ENCODE measurements around the gene XPO1. TPM values are rescaled to one million over a fixed set of nuclear protein-coding genes. Genes with fewer than 3 reads are reported as not detected.

Gene XPO1
- total and polyA plus RNA-seq, 2 of the 4 experiments (the other 2 are of a cell fraction) = 78.5 to 104 TPM

DNA sequence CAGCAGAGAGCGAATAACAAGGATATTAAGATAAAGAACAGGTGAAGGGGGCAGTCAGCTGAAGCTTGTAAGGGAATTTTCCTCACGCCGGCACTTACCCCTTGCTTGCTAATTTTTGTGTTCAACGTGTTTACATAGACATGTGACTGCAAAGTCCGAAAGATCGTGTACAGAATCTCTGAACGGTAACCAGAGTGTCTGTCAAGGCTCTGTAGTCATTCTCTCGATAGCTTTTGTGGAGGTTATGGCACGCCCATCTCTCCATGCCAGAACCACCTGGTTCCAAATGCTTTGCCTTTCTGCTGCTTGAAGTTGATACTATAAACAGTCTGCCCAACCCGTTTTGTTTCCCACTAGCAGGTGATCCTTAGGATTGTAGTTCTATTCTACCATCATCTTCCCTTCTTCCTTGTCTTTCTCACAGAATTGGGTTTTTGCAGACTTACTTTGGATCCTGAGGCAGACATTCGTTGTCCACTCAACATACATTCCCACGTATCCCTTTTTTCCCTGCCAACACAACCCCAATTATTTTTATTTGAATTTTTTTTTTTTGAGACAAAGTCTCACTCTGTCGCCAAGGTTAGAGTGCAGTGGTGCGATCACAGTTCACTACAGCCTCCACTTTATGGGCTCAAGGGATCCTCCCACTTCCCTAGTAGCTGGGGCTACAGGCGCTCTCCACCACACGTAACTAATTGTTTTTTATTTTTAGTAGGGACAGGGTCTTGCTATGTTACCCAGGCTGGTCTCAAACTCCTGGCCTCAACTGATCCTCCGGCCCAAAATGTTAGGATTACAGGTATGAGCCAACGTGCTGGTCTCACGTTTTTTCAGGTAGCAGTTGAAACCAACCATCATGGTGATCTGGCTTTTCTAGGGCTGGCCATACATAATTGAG, 66.0 kb downstream of the XPO1 start:
- Histone ChIP-seq H3K9me3 (ENCODE audit: control insufficient read depth, insufficient read depth, low read length) (no peaks in the 10 kb centered on the region), H2AK9ac (replicated peaks; ENCODE audit: low read depth, low read length, poor library complexity) (peak overlapping the region; percentile 99), H3K4me1 (ENCODE audit: control insufficient read depth, insufficient read depth, low read length) (no peaks in the 10 kb centered on the region), H3K18ac (ENCODE audit: low read depth, low read length) (peak overlapping the region; percentile 90), H3K14ac (replicated peaks; ENCODE audit: low read depth, low read length) (peak overlapping the region; percentile 99), H2BK15ac (ENCODE audit: low read depth, low read length) (no peak overlapping the region), H4K5ac (ENCODE audit: low read depth, low read length) (peak overlapping the region; percentile 88), H4K8ac (ENCODE audit: low read depth in 2 of 2, low read length in 2 of 2) (peak overlapping the region; percentile 71 to 91), H3K4me2 (ENCODE audit: low read depth, low read length) (peak overlapping the region; percentile 98), H2AK5ac (ENCODE audit: low read depth, low read length) (peak overlapping the region; percentile 74), H3K79me1 (ENCODE audit: low read depth in 1 of 2, low read length in 2 of 2) (peaks cover 19 to 38% of the 10 kb centered on the region in 2 experiments), H3K36me3 (ENCODE audit: control insufficient read depth, insufficient read depth, low read length) (peaks cover 17% of the 10 kb centered on the region), H2AFZ (replicated peaks; ENCODE audit: low read length, poor library complexity) (peak overlapping the region; percentile 97), H3K4ac (ENCODE audit: low read depth, low read length) (peak overlapping the region; percentile 95), H4K91ac (ENCODE audit: insufficient read depth, low read depth, low read length) (peak overlapping the region; percentile 82), H3K9ac (ENCODE audit: low read depth, low read length) (peak overlapping the region; percentile 97), H4K20me1 (ENCODE audit: insufficient read depth, low read length) (peaks cover 11% of the 10 kb centered on the region; the same call in 1 of the 2 replicates), H2BK5ac (ENCODE audit: low read depth, low read length, poor library complexity, severe bottlenecking) (peak overlapping the region; percentile 95), H3K9me1 (ENCODE audit: insufficient read depth, low read length) (0 out of 2 replicates have a peak, but pooled peaks cover 12% of the 10 kb centered on the region), H3K27ac (ENCODE audit: insufficient read depth, low read length) (peak overlapping the region; percentile 98), H2BK120ac (ENCODE audit: low read depth, low read length) (peak overlapping the region; percentile 13), H3K4me3 (ENCODE audit: insufficient read depth, low read depth, low read length) (peak overlapping the region; percentile 95), H2BK20ac (ENCODE audit: low read depth, low read length) (no peak overlapping the region), H3K56ac (ENCODE audit: extremely low read depth, insufficient read depth, low read length) (peak overlapping the region; percentile 90), H3K27me3 (ENCODE audit: control insufficient read depth, insufficient read depth, low read length) (no peaks in the 10 kb centered on the region), H3K23ac (ENCODE audit: low read depth, low read length) (peak overlapping the region; percentile 99)
- intact Hi-C loops (cut with micrococcal nuclease) (loop anchor here (1.0 kb wide), 1 partner anchor 64 kb away; no protein-coding TSS in a partner anchor), dilution Hi-C loops (cut with HindIII; ENCODE audit: low sequenced_read_pairs, unreplicated experiment) (no loop called here), in situ Hi-C loops (cut with MboI; ENCODE audit: low sequenced_read_pairs) (no loop called here)
- ChIA-PET CTCF (no interaction called here), POLR2A (ENCODE audit: unreplicated experiment) (no interaction called here)
- ATAC-seq (ENCODE audit: low read depth) (no peak), DNase-seq (peak; percentile 29)
- 0 out of 2 replicates have a peak, but pooled peaks have one; percentile 12 for TF ChIP-seq POLR2A (IDR thresholded peaks at IDR 0.05; ENCODE audit: low read depth, low read length)
- TF ChIP-seq MXI1 (IDR thresholded peaks at IDR 0.05; ENCODE audit: borderline replicate concordance, low read depth, low read length) = peak; percentile 42; the same call in 1 of the 2 replicates
- TF ChIP-seq, protein P1, sequence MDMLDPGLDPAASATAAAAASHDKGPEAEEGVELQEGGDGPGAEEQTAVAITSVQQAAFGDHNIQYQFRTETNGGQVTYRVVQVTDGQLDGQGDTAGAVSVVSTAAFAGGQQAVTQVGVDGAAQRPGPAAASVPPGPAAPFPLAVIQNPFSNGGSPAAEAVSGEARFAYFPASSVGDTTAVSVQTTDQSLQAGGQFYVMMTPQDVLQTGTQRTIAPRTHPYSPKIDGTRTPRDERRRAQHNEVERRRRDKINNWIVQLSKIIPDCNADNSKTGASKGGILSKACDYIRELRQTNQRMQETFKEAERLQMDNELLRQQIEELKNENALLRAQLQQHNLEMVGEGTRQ (IDR thresholded peaks at IDR 0.05; ENCODE audit: low read depth, low read length) = 0 out of 2 replicates have a peak, but pooled peaks have one; percentile 13
- TF ChIP-seq BHLHE40 (IDR thresholded peaks at IDR 0.05; ENCODE audit: low read depth, low read length) = no peak
- BruUV-seq (replicated peaks) = TSS peak; percentile 82
- WGBS, 2 experiments (ENCODE audit: extremely low coverage in 2 of 2, insufficient read length in 1 of 2) = 21% methylated on average over 7 of the region's 19 CpGs; no CpG with 5 or more reads in 1 of the 2 experiments
